HG02571 (cell line): ENCODE results near the gene MRFAP1L1.
"Not testable (repeated sequence)": the region's sequence is repeated elsewhere in the genome, so short reads cannot be mapped to it uniquely, and the experiment has no call there.

ENCODE experiments used
- ATAC-seq: cut with Tn5 transposase; IDR thresholded peaks from one replicate; pipeline ENCODE4 v1.9.1; 2021; ENCODE audit warnings: mild to moderate bottlenecking, moderate library complexity; ENCODE audit not compliant: unreplicated experiment

Gene MRFAP1L1

DNA sequence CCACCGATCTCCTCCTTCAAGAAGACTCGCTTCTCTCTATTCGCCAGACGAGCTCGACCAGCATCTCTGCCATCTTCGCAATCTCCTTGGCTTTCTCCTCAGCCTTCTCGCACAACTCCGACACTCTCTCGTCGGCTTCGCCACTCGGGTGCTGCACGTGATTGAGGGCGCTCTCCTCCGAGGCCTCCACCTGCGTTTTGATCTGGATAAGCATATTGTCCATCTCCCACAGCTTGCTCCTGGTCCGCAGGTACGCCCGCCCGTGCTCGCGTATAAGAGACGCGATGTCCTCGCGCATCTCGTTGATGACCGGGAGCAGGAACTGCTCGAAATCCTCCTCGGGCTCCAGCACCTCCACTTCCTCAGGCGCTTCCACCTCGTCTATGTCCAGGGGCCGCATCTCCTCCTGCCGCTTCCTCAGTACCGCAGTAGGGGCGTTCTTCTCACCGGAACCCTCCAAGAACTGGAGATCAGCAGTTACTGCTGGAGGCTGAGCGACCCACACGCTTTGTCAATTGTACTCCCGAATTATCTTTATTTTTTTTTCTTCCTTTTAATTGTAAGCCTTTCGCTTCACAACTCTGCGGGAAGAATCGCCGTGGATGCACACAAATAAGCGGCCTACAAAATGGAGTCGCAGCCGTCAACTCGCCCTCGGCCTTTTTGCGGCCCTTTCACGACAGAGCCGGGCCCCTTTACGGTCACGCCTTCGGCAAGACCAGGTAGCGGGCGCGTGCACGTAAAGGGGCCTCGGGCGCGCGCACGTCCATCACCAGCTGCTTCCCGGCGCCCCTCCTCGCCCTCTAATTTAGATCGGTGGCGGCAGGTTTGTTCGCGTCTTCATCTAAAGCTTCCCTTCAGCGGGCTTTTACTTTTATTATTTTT, at the start of gene MRFAP1L1:
Gene MRFAP1L1, minus strand, starts transcription at position 636 of the 885 bp plus-strand sequence. Its CDS starts 236 bp downstream, at position 400.
- peak; percentile 59 for ATAC-seq

DNA sequence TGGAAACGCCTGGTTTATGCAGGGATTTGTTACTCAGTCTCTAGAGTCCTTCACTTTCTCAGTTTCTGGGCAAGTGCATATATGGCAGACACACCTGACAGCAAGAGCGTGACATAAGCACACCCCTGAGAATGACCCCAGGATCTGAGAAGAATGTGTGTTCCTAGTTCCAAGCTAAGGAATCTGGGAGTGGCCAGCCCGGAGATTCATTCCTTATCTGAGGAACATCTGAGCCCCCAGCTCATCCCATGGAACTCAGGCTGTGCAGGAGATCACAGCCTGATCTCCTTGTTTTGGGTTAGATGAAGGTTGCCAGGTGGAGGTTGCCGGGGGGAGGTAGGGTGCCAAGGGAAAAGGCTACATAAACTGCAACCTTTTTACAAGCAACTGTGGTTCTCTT, 49.1 kb upstream of the MRFAP1L1 start:
- no peak for ATAC-seq

DNA sequence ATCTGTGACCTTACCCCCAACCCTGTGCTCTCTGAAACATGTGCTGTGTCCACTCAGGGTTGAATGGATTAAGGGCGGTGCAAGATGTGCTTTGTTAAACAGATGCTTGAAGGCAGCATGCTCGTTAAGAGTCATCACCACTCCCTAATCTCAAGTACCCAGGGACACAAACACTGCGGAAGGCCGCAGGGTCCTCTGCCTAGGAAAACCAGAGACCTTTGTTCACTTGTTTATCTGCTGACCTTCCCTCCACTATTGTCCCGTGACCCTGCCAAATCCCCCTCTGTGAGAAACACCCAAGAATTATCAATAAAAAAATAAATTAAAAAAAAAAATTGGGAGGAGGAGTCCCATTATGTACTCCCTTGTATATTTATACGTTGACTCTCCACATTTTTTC, 46.7 kb upstream of the MRFAP1L1 start:
- not testable (repeated sequence) for ATAC-seq

DNA sequence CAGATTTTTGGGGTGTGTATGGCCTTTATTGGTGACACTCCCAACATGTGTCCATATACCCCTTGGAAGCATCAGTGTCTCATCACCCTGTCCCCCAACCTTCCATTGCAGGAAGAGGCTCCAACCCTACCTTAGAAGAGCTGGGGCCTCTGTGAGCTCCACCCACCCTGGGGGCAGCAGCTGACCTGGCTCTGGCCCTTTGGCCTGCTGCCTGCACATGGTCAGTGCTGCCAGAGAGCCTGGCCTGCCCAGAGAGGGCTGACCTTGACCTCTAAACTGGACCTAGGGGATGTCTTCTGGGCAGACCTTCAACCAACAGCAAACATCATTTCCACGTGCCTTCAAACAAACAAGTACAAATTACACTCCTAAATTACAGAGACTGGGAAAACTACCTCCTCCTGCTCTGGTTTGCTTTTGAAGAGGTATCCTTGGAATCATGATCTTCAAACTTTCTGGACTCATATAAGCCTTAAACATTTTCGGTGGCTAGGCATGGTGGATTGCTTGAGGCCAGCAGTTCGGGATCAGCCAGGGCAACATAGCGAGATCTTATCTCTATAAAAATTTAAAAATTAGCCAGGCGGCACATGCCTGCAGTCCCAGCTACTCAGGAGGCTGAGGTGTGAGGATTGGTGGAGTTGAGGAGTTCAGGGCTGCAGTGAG, 45.6 kb upstream of the MRFAP1L1 start:
- ATAC-seq: no peak

DNA sequence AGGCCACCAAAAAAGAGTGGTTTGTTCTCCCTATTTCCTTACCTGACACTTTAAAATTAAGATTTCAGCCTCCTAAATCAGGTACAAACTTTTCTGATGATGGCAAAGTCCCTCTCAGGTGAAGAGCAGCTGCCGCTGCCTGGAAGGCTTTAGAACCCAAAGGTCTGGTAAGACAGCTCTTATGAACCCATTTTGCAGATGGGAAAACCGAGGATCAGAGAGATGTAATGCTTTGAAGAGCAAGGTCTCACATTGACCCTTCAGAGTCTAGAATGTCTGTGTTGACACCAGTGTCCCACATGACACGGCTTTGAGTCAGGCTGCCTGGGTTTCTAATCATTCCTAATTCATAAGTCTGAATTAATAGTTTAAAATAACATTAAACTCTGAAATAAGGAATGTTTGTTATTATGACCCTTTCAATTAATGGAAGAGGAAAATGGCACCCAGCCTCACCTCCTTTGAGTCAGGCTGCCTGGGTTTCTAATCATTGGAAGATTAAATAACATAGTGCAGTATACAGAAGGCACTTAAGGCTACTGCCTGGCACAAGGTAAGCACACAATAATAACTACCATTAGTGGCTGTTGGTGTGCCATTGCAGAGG, 44.9 kb upstream of the MRFAP1L1 start:
- no peak for ATAC-seq

DNA sequence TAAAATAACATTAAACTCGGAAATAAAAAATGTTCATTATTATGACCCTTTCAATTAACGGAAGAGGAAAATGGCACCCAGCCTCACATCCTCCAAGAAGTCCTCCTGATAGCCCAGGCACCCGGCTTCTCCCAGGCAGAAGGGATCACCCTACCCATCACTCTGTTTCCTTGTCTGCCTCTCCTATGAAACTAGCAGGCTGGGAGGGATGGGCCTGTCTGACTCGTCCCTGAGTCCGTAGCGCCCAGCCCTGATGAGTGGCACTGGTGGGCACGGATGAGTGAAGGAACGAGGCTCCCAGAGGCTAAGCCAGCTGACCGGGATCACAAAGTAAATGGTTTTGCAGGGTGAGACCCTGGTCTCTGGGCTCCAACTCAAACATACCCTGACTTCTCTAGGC, 44.2 kb upstream of the MRFAP1L1 start:
- ATAC-seq: no peak

DNA sequence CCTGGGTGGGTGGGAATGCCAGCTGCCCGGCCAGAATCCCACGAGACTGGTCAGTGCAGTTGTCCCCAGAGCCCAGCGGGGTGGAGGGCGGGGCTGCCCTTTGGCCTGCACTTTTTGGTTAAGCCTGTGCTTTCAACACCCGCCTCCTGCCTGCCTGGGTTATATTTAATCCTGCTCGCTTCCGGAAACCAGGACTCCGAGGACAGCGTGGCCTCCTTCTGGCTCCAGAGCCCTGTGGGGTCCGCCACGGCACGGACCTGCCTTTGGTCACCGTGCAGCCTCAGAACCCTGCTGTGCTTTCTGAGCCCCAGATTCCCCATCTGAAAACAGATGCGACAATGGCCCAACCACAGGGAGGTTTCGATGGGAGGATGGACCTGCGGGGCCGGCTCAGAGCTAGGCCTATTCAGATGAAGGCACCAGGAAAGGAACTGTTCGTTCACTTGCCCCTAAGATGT, 43.5 kb upstream of the MRFAP1L1 start:
- no peak for ATAC-seq

DNA sequence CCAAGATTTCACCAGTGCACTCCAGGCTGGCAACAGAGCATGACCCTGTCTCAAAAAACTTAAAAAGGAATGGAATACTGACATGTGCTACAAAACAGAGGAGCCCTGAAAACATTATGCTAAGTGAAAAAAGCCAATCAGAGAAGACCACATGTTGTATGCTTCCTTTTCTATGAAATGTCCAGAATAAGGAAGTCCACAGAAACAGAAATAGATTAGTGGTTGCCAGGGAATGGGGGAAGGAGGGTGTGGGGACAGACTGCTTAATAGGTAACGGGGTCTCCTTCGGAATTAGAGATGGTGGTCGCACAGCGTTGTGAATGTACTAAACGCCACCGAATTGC, 42.8 kb upstream of the MRFAP1L1 start:
- no peak for ATAC-seq

DNA sequence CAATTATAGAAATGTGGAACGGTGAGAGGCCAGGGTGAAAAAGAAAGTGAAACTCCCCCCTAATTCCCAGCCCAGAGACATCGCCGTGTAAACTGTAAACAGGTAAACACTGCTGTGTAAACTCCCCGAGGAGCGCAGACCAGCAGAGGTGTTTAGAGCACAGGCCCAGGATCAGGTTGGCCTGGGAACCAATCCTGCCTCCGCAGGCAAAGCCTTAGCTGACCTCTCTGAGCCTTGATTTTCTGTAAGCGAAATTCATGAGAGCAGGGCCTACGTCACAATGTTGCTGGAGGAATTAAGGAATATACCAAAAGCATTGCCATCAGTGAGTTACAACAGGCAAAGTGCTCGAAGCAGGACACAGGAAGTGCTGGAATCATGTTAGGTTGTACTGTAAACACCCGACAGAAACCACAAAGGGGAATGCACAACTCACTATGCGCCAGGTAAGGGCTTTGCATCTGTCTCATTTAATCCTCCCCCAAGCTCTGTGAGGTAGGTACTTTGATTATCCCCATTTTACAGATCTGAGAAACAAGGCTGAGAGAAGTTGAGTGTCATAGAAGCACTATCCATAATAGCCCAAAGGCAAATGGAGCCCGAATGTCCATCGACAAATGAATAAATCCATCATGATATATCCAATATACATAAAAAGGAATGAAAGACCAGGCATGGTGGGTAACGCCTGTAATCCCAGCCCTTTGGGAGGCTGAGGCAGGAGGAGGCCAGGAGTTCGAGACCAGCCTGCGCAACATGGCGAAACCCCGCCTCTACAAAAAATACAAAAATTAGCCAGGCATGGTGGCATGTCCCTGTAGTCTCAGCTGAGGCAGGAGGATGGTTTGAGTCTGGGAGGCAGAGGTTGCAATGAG, 42.2 kb upstream of the MRFAP1L1 start:
- ATAC-seq: no peak

DNA sequence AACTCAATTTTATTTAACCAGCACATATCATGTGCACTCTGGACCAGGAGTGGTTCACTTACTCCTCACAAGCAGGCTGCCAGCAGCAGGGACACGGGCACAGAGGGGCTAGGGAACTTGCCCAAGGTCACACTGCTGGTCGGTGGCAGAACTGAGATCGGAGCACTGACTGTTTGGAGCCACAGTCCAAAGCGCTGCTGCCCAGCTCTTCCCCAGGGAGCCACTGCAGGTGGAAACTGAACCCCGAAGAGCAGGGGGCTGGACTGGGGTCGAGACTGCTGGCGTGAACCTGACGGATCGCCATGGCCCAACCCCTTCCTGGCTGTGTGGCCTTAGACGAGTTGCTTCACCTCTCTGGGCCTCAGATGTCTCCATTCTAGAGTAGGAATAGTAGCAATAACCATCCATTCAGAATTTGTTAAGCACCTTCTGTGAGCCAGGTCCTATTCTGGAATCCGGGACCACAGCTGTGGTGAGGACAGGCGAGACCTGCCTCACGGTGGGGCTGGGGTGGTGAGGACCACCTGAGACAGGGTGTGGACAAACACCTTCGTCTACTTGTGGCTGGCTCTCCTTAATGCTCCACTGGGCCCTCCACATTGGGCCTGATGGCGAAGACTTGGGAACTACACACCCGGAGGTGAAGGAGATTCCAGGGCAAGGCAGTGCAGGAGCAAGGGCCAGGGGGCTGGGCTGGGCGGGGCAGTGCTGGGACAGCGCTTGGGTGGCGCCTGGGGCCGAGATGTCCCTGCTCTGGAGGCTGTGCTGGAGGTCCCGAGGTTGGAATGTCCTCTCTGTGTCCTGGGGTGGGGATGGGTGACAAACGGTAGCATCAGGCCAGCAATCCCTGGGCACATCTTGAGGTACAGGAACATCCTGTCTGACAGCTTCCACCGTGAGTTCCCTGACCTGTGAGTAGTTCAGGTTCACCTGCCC, 40.9 kb upstream of the MRFAP1L1 start:
- no peak for ATAC-seq

DNA sequence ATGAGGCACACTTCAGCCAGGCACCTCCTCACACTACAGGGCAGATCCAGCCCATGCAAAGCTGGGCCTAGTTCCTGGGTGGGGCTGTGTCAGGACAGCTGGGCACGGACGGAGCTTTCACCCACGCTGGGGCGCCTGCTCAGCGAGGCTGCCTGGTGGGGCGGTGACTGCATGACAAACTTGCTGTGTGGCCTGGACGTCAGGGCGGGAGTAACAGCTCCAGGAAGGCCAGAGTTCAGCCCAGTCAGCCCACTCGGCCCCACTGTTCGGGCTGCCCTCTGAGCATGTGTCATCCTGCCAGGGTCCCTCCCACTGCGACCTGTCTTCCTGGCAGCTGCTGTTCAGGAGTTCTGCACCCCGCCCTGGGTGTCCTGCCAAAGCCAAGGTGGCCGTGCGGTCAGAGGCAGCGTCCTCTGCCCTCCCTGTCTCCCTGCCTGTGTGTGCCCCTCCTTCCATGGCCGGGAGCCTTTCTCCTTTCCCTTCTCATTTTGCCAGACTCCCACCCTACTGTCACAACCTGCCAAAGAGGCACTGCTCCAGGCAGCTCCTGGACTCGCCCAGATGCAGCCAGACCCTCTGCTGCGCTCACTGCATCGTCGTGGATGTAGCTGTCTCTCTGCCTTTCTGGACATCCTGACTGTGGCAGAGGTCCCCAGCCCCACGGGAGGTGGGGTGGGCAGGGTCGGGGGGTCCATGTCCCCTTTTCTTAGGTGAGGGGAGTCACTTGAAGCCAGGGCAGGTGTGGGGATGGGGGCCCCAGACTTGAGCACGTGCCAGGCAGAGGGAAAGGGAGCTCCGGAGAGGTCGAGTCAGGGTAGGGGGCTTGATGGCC, 39.9 kb upstream of the MRFAP1L1 start:
- no peak for ATAC-seq

DNA sequence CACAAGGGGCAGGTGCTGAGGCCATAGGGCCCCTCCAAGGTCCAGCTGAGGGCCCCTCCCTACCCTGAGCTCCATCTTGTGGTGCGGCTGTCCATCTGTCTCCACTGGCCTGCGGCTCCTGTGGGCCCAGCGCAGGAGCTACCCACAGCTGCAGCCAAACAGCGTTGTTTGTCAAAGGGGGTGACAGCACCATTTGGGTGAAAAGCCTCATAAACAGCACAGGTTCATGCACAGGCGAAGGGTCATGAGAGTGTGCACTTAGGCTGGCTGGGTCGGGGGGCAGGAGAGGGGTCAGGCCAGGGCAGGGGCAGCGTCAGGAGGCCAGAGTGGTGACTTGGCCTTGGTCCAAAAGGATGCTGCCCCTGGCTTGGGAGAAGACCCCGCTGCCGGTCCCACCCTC, 38.6 kb upstream of the MRFAP1L1 start:
- no peak for ATAC-seq

DNA sequence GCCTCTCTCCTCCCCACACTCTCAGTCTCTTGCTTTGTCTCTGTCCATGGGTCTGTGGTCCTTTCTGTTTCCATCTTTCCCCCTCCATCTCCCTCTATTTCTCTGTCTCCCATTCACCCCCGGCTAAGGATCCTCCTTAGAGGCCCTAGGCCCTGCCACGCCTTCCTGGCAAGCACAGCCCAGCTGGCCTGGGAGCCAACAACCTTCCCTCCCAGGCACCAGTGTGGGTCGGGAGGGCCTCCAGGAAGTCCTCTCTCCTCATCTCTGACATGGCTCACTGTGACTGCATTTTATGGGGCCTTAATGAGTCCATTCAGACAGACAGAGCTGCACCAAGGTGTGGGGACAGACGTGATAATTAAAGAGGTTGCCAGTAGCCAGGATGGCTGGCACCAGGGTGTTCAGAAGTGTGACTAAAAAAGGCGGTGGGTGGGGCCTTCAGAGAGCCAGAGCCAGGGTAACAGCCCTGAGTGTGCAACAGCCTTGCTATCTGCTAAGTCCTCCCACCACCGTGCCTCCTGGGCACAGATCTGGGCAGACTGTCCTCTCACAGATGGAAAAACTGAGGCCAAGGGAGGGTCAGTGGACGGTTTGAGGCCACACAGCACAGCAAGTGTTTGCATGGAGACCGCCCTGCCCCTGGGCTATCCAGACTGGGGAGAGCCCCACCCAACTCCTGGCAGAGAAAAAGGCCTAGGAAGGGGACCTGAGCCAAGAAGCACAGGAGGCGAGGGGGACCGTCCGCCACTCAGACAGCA, 37.8 kb upstream of the MRFAP1L1 start:
- no peak for ATAC-seq

DNA sequence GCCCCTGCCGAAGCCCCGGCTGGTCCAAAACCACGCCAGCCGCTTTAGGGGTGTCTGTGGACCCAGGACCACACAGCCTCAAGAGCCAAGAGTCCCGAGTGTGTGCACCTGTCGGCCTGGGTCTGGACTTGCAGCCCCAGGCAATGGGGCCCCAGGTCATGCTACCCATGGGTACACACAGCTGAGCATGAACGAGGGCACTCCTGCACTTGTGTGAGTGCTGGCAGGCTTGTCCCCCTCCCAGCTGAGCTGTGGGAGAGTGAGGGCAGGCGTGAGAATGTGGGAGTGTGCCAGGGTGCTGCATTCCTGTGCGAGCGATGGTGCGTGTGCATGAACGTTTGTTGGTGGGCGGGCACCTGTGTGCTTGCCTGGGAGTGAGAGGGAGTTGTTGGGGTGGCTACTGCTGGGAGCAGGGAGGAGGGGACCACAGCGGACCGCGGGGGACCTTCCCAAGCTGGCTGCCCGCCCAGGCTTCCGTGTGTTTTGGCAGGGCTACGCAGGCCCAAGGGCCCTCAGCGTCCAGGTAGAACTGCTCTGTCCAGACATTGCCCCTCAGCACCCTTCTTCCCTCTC, 37.1 kb upstream of the MRFAP1L1 start:
- ATAC-seq: no peak

DNA sequence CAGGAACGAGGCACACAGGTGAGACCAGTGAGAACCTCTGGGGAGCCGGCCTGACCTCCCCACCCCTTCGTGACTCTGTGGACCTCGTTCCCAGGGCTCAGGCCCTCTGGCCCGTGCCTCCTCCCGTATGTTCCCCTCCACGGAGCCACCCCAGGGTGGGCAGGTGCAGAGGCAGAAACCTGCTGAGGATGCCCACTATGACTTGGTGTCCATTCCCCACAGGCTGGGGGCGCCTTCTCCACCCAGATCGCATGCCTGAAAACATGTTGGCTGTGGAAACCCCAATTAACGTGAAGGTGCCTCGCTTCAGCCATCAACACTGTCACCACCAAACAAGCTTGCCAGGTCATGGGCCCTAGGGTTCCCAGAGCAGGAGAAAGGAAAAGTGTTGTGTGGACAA, 33.3 kb upstream of the MRFAP1L1 start:
- no peak for ATAC-seq

DNA sequence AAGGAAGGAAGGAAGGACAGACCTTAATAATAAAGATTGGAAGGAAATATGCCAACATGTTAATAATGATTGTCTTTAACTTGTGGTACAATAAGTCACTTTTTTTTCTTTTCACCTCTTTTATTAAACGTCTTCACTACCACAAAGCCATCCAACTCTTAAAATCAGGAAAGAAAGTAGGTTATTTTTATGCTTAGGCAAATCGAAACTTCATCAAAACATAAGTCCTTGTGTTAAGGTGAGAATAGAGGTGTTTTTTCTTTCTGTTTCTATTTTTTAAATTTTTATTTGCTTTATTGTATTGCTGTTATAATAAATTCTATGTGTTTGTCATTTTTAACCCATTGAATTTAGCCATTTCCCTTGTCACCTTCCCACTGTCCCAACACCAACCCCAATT, 32.8 kb upstream of the MRFAP1L1 start:
- ATAC-seq: no peak

DNA sequence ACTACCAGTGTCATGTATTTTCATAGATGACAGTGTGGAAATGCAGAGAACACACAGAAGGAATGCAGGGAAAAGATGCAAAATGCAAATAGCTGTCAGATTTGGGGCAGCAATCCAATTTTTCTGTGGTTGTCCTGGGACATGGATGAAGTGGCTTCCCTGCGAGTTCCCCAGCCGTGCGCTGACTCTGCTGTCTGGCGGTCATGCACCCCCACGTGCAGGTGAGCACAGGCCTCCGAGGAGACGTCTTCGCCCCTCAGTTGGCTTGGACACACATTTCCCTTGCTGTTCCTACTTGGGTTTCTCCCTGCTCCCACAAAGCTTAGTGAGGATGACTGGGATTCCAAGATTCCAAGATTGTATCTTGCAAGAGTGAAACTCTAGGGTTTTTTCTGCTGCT, 30.7 kb upstream of the MRFAP1L1 start:
- ATAC-seq: no peak

DNA sequence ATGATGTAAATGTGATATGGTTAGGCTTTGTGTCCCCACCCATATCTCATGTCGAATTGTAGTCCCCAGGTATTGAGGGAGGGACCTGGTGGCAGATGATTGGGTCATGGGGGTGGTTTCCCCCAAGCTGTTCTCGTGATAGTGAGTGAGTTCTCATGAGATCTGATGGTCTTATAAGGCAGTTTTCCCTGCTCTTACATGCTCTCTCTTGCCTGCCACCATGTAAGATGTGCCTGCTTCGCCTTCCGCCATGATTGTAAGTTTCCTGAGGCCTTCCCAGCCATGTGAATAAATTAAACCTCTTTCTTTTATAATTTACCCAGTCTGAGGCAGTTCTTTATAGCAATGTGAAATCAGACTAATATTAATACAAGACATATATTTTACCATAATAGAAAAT, 30.3 kb upstream of the MRFAP1L1 start:
- ATAC-seq: no peak
